Keratinocyte (primary cell): Measurements from ENCODE around the gene ITPR1. TPM values are rescaled to one million over a fixed set of nuclear protein-coding genes. Genes with fewer than 3 reads are reported as not detected.

Source experiments
- DNase-seq: peaks from one replicate; pipeline ENCODE4 v3.0.0-alpha.2; 2011; ENCODE audit warnings: low read depth, missing footprints, low spot score
- FAIRE-seq: peaks from 2 replicates; lab custom pipeline; 2011; peaks lifted over from hg19 to GRCh38; lab: Jason Lieb, UNC
- H2AFZ ChIP-seq: 2 replicates; pipeline ENCODE4 v1.6.0; 2012; ENCODE audit warnings: low read length, control low read depth, inconsistent platforms; ENCODE audit not compliant: control insufficient read depth
- H3K27ac ChIP-seq: 2 replicates; pipeline ENCODE4 v1.5.1; 2011; ENCODE audit warnings: low read length; ENCODE audit not compliant: control insufficient read depth, insufficient read depth
- H3K27me3 ChIP-seq: 3 replicates; pipeline ENCODE4 v1.6.0; 2011; ENCODE audit warnings: low read length; ENCODE audit not compliant: control insufficient read depth, insufficient read depth; ENCODE audit errors: extremely low read depth
- H3K36me3 ChIP-seq, 2 experiments: 2 replicates in 1 of 2; 3 replicates in 1 of 2; pipeline ENCODE4 v1.5.1; 2011; ENCODE audit warnings: low read length in 2 of 2, mild to moderate bottlenecking in 1 of 2; ENCODE audit not compliant: control insufficient read depth in 2 of 2, insufficient read depth in 2 of 2; ENCODE audit errors: extremely low read depth in 1 of 2
- H3K4me1 ChIP-seq: 3 replicates; pipeline ENCODE4 v1.5.1; 2011; ENCODE audit warnings: low read length; ENCODE audit not compliant: control insufficient read depth, insufficient read depth; ENCODE audit errors: extremely low read depth
- H3K4me2 ChIP-seq: 3 replicates; pipeline ENCODE4 v1.6.0; 2011; ENCODE audit warnings: low read depth, low read length; ENCODE audit not compliant: control insufficient read depth, insufficient read depth; ENCODE audit errors: extremely low read depth
- H3K4me3 ChIP-seq, 3 experiments: fragments of 200-600 bp in 1 of 3; sonication (generic) in 1 of 3; 2 replicates in 2 of 3; 3 replicates in 1 of 3; pipeline ENCODE4 v1.5.1; 2011 to 2016; ENCODE audit warnings: low read length in 3 of 3, mild to moderate bottlenecking in 3 of 3, control low read depth in 2 of 3, inconsistent platforms in 1 of 3, low read depth in 1 of 3, mixed read lengths in 1 of 3, mixed run types in 1 of 3, moderate library complexity in 1 of 3; ENCODE audit not compliant: control insufficient read depth in 2 of 3, insufficient read depth in 2 of 3; ENCODE audit errors: extremely low read depth in 1 of 3
- H3K79me2 ChIP-seq: 2 replicates; pipeline ENCODE4 v1.6.0; 2012; ENCODE audit warnings: low read length; ENCODE audit not compliant: control insufficient read depth, insufficient read depth
- H3K9ac ChIP-seq: 3 replicates; pipeline ENCODE4 v1.6.0; 2011; ENCODE audit warnings: low read length; ENCODE audit not compliant: control insufficient read depth, insufficient read depth; ENCODE audit errors: extremely low read depth
- H3K9me1 ChIP-seq: 3 replicates; pipeline ENCODE4 v1.6.0; 2011; ENCODE audit warnings: low read length; ENCODE audit not compliant: control insufficient read depth, insufficient read depth; ENCODE audit errors: extremely low read depth
- H3K9me3 ChIP-seq: 2 replicates; pipeline ENCODE4 v1.5.1; 2012; ENCODE audit warnings: low read depth, low read length; ENCODE audit not compliant: control insufficient read depth
- H4K20me1 ChIP-seq: 3 replicates; pipeline ENCODE4 v1.6.0; 2011; ENCODE audit warnings: low read length; ENCODE audit not compliant: control insufficient read depth, insufficient read depth; ENCODE audit errors: extremely low read depth
- CTCF ChIP-seq, 3 experiments: IDR thresholded peaks in 1 of 3; conservative IDR thresholded peaks in 1 of 3; optimal IDR thresholded peaks in 1 of 3; 2 replicates in 2 of 3; 3 replicates in 1 of 3; pipeline versions ENCODE3 to v1.5.1; 2011; ENCODE audit warnings: low read length in 3 of 3, mild to moderate bottlenecking in 3 of 3, moderate library complexity in 2 of 3, control low read depth in 1 of 3, inconsistent platforms in 1 of 3; ENCODE audit not compliant: insufficient read depth in 2 of 3; ENCODE audit errors: extremely low read depth in 1 of 3
- EZH2 ChIP-seq: IDR thresholded peaks from one replicate; pipeline ENCODE4 v1.6.1; 2012; ENCODE audit warnings: inconsistent platforms, mild to moderate bottlenecking, low read length, moderate library complexity
- dilution Hi-C: fragments of 300-500 bp; cut with MboI; formaldehyde crosslinking; loops from one replicate; pipeline ENCODE4 v1.7.0; 2020; ENCODE audit warnings: low sequenced_read_pairs; ENCODE audit not compliant: extremely low pct_ligation_motif_present
- polyA plus RNA-seq, 5 experiments: library from polyadenylated mRNA; depleted of rRNA in 3 of 5; stranded (reverse) in 3 of 5; stranded (forward) in 1 of 5; unstranded in 1 of 5; fragments of >200 nt; gene quantifications; 1 replicate in 1 of 5; 2 replicates in 3 of 5; 3 replicates in 1 of 5; pipeline versions ENCODE4 v1.2.1 to v1.2.3, GENCODE V29; 2011 to 2012; ENCODE audit warnings: missing spikeins in 2 of 5, low read depth in 1 of 5, low replicate concordance in 1 of 5

The ITPR1 gene
- polyA plus RNA-seq, 1 donor (not counting 4 experiments of a cell fraction or from before 2014, with no cell fraction given) = 3.5 TPM

GRCh38 chr3:4634894-4635293 lies 141.7 kb downstream of the ITPR1 start:
- no peak for FAIRE-seq

DNA sequence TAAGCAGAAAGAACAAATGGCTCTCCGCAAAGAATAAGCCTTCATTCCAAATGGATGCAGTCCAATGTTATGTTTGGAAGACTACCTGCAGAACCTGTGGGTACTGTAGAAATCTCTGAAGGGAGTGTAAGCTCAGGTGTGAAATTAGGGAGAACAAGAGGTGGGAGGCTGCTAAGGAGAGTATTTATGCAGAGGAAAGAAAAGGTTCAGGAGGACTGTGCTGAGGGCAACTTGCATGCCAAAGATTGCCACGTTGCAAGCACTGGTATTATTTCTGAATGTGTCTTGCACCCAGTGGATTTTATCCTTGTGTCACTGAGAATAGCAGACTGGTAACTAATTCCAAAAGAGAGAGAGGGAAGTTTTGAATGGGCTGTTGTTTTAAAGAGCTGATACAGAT lies 144.1 kb downstream of the ITPR1 start:
- Histone ChIP-seq H2AFZ (no peak overlapping the region), H3K4me1 (no peaks in the 10 kb centered on the region), H3K9ac (no peak overlapping the region), H3K27me3 (no peaks in the 10 kb centered on the region), H3K9me3 (no peaks in the 10 kb centered on the region), H3K4me3 (no peak overlapping the region), H3K36me3 (no peaks in the 10 kb centered on the region), H3K4me2 (no peak overlapping the region), H3K9me1 (no peaks in the 10 kb centered on the region), H4K20me1 (no peaks in the 10 kb centered on the region), H3K27ac (no peak overlapping the region), H3K79me2 (no peaks in the 10 kb centered on the region)
- FAIRE-seq = no peak
- no peak for DNase-seq
- dilution Hi-C loops = no loop called here
- TF ChIP-seq EZH2 (no peak), CTCF (optimal IDR thresholded peaks at IDR 0.05 in 1 of 3, IDR thresholded peaks at IDR 0.05 in 1 of 3, conservative IDR thresholded peaks at IDR 0.05 in 1 of 3; ENCODE audit: extremely low read depth in 1 of 3, insufficient read depth in 2 of 3, low read length in 3 of 3) (no peak)

More at GRCh38 chr3:4634894-4635293, 141.7 kb downstream of the ITPR1 start:
- no peak overlapping the region for H3K9ac ChIP-seq
- no peak overlapping the region for H3K4me2 ChIP-seq
- no peak overlapping the region for H3K4me3 ChIP-seq
- no peaks in the 10 kb centered on the region for H3K4me1 ChIP-seq
- DNase-seq = no peak
- H4K20me1 ChIP-seq = no peaks in the 10 kb centered on the region
- H3K36me3 ChIP-seq = no peaks in the 10 kb centered on the region
- H3K79me2 ChIP-seq = no peaks in the 10 kb centered on the region
- H3K27ac ChIP-seq = no peak overlapping the region
- H3K9me3 ChIP-seq = no peaks in the 10 kb centered on the region
- H2AFZ ChIP-seq = no peak overlapping the region
- no peaks in the 10 kb centered on the region for H3K9me1 ChIP-seq
- dilution Hi-C loops = no loop called here
- H3K27me3 ChIP-seq = no peaks in the 10 kb centered on the region
- TF ChIP-seq EZH2 (no peak), CTCF (optimal IDR thresholded peaks at IDR 0.05 in 1 of 3, IDR thresholded peaks at IDR 0.05 in 1 of 3, conservative IDR thresholded peaks at IDR 0.05 in 1 of 3; ENCODE audit: extremely low read depth in 1 of 3, insufficient read depth in 2 of 3, low read length in 3 of 3) (no peak)
